ENCODE results near the gene MGAT4A. TPM values are rescaled to one million over a fixed set of nuclear protein-coding genes. Genes with fewer than 3 reads are reported as not detected.

MGAT4A gene
- total and polyA plus RNA-seq, 10 of the 15 experiments (the other 5 are each of a cell fraction or from before 2014, with no cell fraction given) = 4.3 to 23.4 (median 13.6) TPM

DNA sequence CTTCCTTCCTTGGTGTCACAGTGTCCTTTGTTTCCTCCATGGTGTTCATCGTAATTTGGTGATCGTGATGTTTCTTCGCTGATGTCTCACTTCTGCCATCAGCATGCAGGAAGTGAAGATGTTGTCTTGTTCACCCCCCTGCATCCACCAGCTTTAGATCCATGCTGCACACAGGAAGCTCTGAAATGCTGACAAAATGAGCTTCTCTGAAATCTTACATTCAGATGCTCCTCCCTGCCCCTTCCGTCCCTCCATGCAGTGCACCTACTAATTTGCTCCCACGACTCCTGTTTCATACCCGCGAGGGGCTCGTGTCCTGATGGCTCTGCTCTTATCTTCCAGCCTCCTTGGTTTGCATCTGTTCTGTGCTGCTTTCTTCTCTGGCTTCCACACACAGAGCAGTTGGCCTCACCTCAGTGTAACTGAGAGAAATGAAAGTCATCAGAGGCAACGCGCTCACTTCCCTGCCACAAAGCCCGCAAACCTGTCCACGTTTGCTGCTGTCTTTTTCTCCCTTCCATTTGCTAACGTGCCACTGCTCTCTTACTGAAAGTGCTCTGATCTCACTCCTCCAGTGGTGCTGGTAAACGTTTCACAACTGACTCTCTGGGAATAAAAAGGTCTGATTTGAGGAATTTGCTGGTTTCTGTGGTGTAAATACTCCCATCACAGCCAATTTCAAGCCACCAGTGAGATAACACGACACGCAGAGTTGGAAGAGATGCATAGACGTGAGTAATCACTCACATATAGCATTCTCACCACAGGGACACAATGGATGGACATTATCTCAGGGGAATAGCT, 41.0 kb upstream of the MGAT4A start (continued):
- TF ChIP-seq MTA2 (IDR thresholded peaks at IDR 0.05; ENCODE audit: low read depth) (peak; percentile 34; the same call in 1 of the 2 replicates), TAF1 (IDR thresholded peaks at IDR 0.05; ENCODE audit: borderline replicate concordance, low read depth, low read length) (peak; percentile 62; the same call in 1 of the 2 replicates), SPI1 (IDR thresholded peaks at IDR 0.05; ENCODE audit: borderline replicate concordance, insufficient read depth, low read depth, low read length) (peak; percentile 37; the same call in 1 of the 2 replicates), EED (IDR thresholded peaks at IDR 0.05; ENCODE audit: low read depth) (peak; percentile 55), ETV6 (conservative IDR thresholded peaks at IDR 0.05 in 1 of 2, IDR thresholded peaks at IDR 0.05 in 1 of 2; ENCODE audit: borderline replicate concordance in 1 of 2, low read depth in 1 of 2) (no peak), NBN (IDR thresholded peaks at IDR 0.05) (0 out of 2 replicates have a peak, but pooled peaks have one; percentile 26)
- TF ChIP-seq, protein P1, sequence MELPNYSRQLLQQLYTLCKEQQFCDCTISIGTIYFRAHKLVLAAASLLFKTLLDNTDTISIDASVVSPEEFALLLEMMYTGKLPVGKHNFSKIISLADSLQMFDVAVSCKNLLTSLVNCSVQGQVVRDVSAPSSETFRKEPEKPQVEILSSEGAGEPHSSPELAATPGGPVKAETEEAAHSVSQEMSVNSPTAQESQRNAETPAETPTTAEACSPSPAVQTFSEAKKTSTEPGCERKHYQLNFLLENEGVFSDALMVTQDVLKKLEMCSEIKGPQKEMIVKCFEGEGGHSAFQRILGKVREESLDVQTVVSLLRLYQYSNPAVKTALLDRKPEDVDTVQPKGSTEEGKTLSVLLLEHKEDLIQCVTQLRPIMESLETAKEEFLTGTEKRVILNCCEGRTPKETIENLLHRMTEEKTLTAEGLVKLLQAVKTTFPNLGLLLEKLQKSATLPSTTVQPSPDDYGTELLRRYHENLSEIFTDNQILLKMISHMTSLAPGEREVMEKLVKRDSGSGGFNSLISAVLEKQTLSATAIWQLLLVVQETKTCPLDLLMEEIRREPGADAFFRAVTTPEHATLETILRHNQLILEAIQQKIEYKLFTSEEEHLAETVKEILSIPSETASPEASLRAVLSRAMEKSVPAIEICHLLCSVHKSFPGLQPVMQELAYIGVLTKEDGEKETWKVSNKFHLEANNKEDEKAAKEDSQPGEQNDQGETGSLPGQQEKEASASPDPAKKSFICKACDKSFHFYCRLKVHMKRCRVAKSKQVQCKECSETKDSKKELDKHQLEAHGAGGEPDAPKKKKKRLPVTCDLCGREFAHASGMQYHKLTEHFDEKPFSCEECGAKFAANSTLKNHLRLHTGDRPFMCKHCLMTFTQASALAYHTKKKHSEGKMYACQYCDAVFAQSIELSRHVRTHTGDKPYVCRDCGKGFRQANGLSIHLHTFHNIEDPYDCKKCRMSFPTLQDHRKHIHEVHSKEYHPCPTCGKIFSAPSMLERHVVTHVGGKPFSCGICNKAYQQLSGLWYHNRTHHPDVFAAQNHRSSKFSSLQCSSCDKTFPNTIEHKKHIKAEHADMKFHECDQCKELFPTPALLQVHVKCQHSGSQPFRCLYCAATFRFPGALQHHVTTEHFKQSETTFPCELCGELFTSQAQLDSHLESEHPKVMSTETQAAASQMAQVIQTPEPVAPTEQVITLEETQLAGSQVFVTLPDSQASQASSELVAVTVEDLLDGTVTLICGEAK (IDR thresholded peaks at IDR 0.05; ENCODE audit: borderline replicate concordance) = 0 out of 2 replicates have a peak, but pooled peaks have one; percentile 44
- TF ChIP-seq, protein P2, sequence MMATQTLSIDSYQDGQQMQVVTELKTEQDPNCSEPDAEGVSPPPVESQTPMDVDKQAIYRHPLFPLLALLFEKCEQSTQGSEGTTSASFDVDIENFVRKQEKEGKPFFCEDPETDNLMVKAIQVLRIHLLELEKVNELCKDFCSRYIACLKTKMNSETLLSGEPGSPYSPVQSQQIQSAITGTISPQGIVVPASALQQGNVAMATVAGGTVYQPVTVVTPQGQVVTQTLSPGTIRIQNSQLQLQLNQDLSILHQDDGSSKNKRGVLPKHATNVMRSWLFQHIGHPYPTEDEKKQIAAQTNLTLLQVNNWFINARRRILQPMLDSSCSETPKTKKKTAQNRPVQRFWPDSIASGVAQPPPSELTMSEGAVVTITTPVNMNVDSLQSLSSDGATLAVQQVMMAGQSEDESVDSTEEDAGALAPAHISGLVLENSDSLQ (IDR thresholded peaks at IDR 0.05) = no peak
- TF ChIP-seq, protein P3, sequence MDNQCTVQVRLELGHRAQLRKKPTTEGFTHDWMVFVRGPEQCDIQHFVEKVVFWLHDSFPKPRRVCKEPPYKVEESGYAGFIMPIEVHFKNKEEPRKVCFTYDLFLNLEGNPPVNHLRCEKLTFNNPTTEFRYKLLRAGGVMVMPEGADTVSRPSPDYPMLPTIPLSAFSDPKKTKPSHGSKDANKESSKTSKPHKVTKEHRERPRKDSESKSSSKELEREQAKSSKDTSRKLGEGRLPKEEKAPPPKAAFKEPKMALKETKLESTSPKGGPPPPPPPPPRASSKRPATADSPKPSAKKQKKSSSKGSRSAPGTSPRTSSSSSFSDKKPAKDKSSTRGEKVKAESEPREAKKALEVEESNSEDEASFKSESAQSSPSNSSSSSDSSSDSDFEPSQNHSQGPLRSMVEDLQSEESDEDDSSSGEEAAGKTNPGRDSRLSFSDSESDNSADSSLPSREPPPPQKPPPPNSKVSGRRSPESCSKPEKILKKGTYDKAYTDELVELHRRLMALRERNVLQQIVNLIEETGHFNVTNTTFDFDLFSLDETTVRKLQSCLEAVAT (IDR thresholded peaks at IDR 0.05) = peak; percentile 67

Data from GM12878 (cell line).